Mesenchymal stem cell (in vitro differentiated cells and primary cell): ENCODE data around the gene FICD.
"Not testable (repeated sequence)": the region's sequence is repeated elsewhere in the genome, so short reads cannot be mapped to it uniquely, and the experiment has no call there.

Experiments
- DNase-seq: peaks from one replicate; pipeline ENCODE4 v3.0.0-alpha.2; 2013
- H2AFZ ChIP-seq: one replicate; pipeline ENCODE4 v1.6.1; 2013; ENCODE audit warnings: low read depth, mild to moderate bottlenecking, control low read depth, inconsistent platforms, low read length, moderate library complexity
- H2AK5ac ChIP-seq: 2 replicates; pipeline ENCODE4 v1.6.1; 2013; ENCODE audit warnings: low read length, moderate library complexity, mild to moderate bottlenecking, inconsistent platforms; ENCODE audit not compliant: severe bottlenecking
- H2BK120ac ChIP-seq: one replicate; pipeline ENCODE4 v1.6.1; 2013; ENCODE audit warnings: low read depth, mild to moderate bottlenecking, inconsistent platforms, low read length, moderate library complexity
- H2BK12ac ChIP-seq, 2 experiments: one replicate each; pipeline ENCODE4 v1.6.1; 2013; ENCODE audit warnings: inconsistent platforms in 2 of 2, low read length in 2 of 2, mild to moderate bottlenecking in 2 of 2, moderate library complexity in 2 of 2, control low read depth in 1 of 2
- H2BK15ac ChIP-seq: one replicate; pipeline ENCODE4 v1.6.1; 2013; ENCODE audit warnings: mild to moderate bottlenecking, low read depth, inconsistent platforms; ENCODE audit not compliant: poor library complexity, severe bottlenecking
- H2BK5ac ChIP-seq: 2 replicates; pipeline ENCODE4 v1.6.1; 2013; ENCODE audit warnings: low read depth, mild to moderate bottlenecking, low read length, control low read depth, inconsistent platforms; ENCODE audit not compliant: poor library complexity, severe bottlenecking
- H3K14ac ChIP-seq, 2 experiments: one replicate each; pipeline ENCODE4 v1.6.1; 2013; ENCODE audit warnings: inconsistent platforms in 2 of 2, low read length in 2 of 2, control low read depth in 1 of 2, mild to moderate bottlenecking in 1 of 2, moderate library complexity in 1 of 2
- H3K18ac ChIP-seq, 2 experiments: one replicate each; pipeline ENCODE4 v1.6.1; 2013; ENCODE audit warnings: inconsistent platforms in 2 of 2, low read length in 2 of 2, control low read depth in 1 of 2, low read depth in 1 of 2, mild to moderate bottlenecking in 1 of 2
- H3K23ac ChIP-seq, 2 experiments: one replicate each; pipeline ENCODE4 v1.6.1; 2013; ENCODE audit warnings: inconsistent platforms in 2 of 2, low read length in 2 of 2, mild to moderate bottlenecking in 2 of 2, moderate library complexity in 2 of 2, control low read depth in 1 of 2
- H3K27ac ChIP-seq: 2 replicates; pipeline ENCODE4 v1.5.1; 2013; ENCODE audit warnings: mild to moderate bottlenecking, moderate library complexity, low read length, control low read depth, inconsistent platforms; ENCODE audit not compliant: poor library complexity, severe bottlenecking
- H3K27me3 ChIP-seq, 2 experiments: 2 replicates each; pipeline versions ENCODE4 v1.6.1 to v1.7.0; 2013; ENCODE audit warnings: low read length in 2 of 2, mild to moderate bottlenecking in 2 of 2, moderate library complexity in 2 of 2, control low read depth in 1 of 2, inconsistent platforms in 1 of 2; ENCODE audit not compliant: control insufficient read depth in 1 of 2, insufficient read depth in 1 of 2
- H3K36me3 ChIP-seq, 2 experiments: 2 replicates each; pipeline versions ENCODE4 v1.6.1 to v1.7.0; 2013; ENCODE audit warnings: low read length in 2 of 2, control low read depth in 1 of 2, inconsistent platforms in 1 of 2, low read depth in 1 of 2, mild to moderate bottlenecking in 1 of 2; ENCODE audit not compliant: insufficient read depth in 2 of 2, control insufficient read depth in 1 of 2
- H3K4ac ChIP-seq, 2 experiments: one replicate each; pipeline ENCODE4 v1.6.1; 2013; ENCODE audit warnings: inconsistent platforms in 2 of 2, low read length in 2 of 2, mild to moderate bottlenecking in 2 of 2, moderate library complexity in 2 of 2, control low read depth in 1 of 2, low read depth in 1 of 2
- H3K4me1 ChIP-seq: 2 replicates; pipeline ENCODE4 v1.6.1; 2013; ENCODE audit warnings: low read depth, low read length, control low read depth; ENCODE audit not compliant: control insufficient read depth, insufficient read depth
- H3K4me2 ChIP-seq: 2 replicates; pipeline ENCODE4 v1.6.1; 2013; ENCODE audit warnings: low read length, mild to moderate bottlenecking, inconsistent platforms; ENCODE audit not compliant: poor library complexity, severe bottlenecking
- H3K4me3 ChIP-seq, 2 experiments: 2 replicates each; pipeline versions ENCODE4 v1.5.1 to v1.7.0; 2013; ENCODE audit warnings: low read length in 2 of 2, mild to moderate bottlenecking in 2 of 2, control low read depth in 1 of 2, low read depth in 1 of 2; ENCODE audit not compliant: insufficient read depth in 1 of 2
- H3K79me1 ChIP-seq: replicated peaks from 2 replicates; pipeline ENCODE4 v1.6.1; 2013; ENCODE audit warnings: mild to moderate bottlenecking, control low read depth, low read length, inconsistent platforms; ENCODE audit not compliant: poor library complexity, severe bottlenecking
- H3K9ac ChIP-seq: 2 replicates; pipeline ENCODE4 v1.7.0; 2013; ENCODE audit warnings: mild to moderate bottlenecking, low read length, moderate library complexity
- H3K9me3 ChIP-seq: 2 replicates; pipeline ENCODE4 v1.7.0; 2013; ENCODE audit warnings: mild to moderate bottlenecking, low read length; ENCODE audit not compliant: control insufficient read depth
- H4K8ac ChIP-seq: one replicate; pipeline ENCODE4 v1.6.1; 2013; ENCODE audit warnings: inconsistent platforms, mild to moderate bottlenecking, low read length, moderate library complexity
- H4K91ac ChIP-seq: one replicate; pipeline ENCODE4 v1.6.1; 2013; ENCODE audit warnings: mild to moderate bottlenecking, low read length, inconsistent platforms
- WGBS: methylation state at CpG from one replicate; pipeline ENCODE4 v1.1.7; 2013; ENCODE audit warnings: mixed read lengths; 5-methylcytosine and 5-hydroxymethylcytosine counted together

FICD gene

DNA sequence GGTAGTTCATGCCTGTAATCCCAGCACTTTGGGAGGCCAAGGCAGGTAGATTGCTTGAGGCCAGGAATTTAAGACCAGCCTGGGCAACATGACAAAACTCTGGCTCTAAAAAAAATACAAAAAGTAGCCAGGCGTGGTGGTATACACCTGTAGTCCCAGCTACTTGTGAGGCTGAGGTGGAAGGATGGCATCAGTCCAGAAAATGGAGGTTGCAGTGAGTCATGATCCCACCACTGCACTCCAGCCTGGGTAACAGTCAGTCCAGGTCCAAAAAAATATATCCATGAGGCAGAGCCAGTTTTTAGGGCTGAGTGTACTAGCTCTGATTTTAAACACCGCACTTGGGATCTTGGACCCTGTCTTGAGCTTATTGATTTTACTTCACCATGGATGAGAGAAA, 30.6 kb upstream of the FICD start:
- Histone ChIP-seq H3K27me3 (peaks cover 0 to 15% of the 10 kb centered on the region in 2 experiments), H3K4me1 (peaks cover 8% of the 10 kb centered on the region), H3K18ac (no peak overlapping the region), H2BK120ac (no peak overlapping the region), H3K14ac (no peak overlapping the region), H3K9ac (no peak overlapping the region), H4K8ac (no peak overlapping the region), H4K91ac (no peak overlapping the region), H3K4ac (no peak overlapping the region), H2BK12ac (no peak overlapping the region), H2BK5ac (no peak overlapping the region), H3K36me3 (no peaks in the 10 kb centered on the region), H3K4me2 (no peak overlapping the region), H2AFZ (no peak overlapping the region), H3K23ac (no peak overlapping the region), H2AK5ac (no peak overlapping the region), H3K27ac (no peak overlapping the region), H3K79me1 (no peaks in the 10 kb centered on the region), H2BK15ac (no peak overlapping the region), H3K4me3 (no peak overlapping the region), H3K9me3 (peaks cover 6% of the 10 kb centered on the region)
- WGBS = 66% methylated on average over 2 of the region's 2 CpGs
- DNase-seq = no peak

DNA sequence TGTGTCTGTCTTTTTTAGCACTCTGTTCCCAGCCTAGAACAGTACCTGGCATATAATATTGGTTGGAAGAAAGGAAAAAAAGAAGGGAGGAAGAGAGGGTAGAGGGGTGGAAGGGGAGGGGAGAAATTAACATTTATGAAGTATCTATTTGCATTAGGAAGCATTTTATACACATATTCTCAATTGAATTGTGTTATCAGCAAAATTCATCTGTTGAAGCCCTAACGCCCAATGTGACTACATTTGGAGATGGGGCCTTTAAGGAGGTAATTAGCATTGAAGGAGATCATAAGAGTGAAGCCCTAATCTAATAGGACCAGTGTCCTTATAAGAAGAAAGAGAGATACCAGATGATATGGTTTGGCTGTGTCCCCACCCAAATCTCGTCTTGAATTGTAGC, 30.2 kb upstream of the FICD start:
- Histone ChIP-seq H4K91ac (no peak overlapping the region), H3K9me3 (peaks cover 6% of the 10 kb centered on the region), H3K4me1 (peaks cover 8% of the 10 kb centered on the region), H4K8ac (no peak overlapping the region), H3K9ac (no peak overlapping the region), H3K4me2 (no peak overlapping the region), H3K79me1 (no peaks in the 10 kb centered on the region), H3K36me3 (no peaks in the 10 kb centered on the region), H3K14ac (no peak overlapping the region), H3K27me3 (peaks cover 0 to 11% of the 10 kb centered on the region in 2 experiments), H3K23ac (no peak overlapping the region), H3K4ac (no peak overlapping the region), H2BK15ac (no peak overlapping the region), H2AK5ac (no peak overlapping the region), H2BK120ac (no peak overlapping the region), H3K18ac (no peak overlapping the region), H3K27ac (no peak overlapping the region), H2BK5ac (no peak overlapping the region), H3K4me3 (no peak overlapping the region), H2BK12ac (no peak overlapping the region), H2AFZ (no peak overlapping the region)
- 86% methylated on average over 2 of the region's 2 CpGs for WGBS
- DNase-seq = no peak

DNA sequence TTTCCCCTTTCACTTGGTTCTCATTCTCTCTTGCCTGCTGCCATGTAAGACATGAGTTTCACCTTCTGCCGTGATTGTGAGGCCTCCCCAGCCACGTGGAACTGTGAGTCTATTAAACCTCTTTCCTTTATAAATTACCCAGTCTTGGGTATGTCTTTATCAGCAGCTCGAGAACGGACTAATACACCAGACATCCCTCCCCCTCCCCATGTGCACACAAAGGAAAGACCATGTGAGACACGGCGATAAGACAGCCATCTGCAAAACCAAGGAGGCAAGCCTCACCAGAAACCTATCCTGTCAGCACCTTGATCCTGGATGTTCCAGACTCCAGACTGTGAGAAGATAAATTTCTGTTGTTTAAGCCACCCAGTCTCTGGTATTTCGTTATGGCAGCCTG, 29.7 kb upstream of the FICD start:
- not testable (repeated sequence) for H3K9me3 ChIP-seq, H2BK15ac ChIP-seq, DNase-seq, H3K27me3 ChIP-seq, H3K79me1 ChIP-seq, H3K18ac ChIP-seq, H3K9ac ChIP-seq, H2BK120ac ChIP-seq, H3K14ac ChIP-seq, H3K4me2 ChIP-seq, H2AFZ ChIP-seq, H3K36me3 ChIP-seq, H4K91ac ChIP-seq, H2AK5ac ChIP-seq, H4K8ac ChIP-seq, H2BK12ac ChIP-seq, H3K4me1 ChIP-seq, H3K4ac ChIP-seq, H3K27ac ChIP-seq, H3K4me3 ChIP-seq, H3K23ac ChIP-seq, H2BK5ac ChIP-seq
- WGBS = 77% methylated on average over 7 of the region's 7 CpGs

DNA sequence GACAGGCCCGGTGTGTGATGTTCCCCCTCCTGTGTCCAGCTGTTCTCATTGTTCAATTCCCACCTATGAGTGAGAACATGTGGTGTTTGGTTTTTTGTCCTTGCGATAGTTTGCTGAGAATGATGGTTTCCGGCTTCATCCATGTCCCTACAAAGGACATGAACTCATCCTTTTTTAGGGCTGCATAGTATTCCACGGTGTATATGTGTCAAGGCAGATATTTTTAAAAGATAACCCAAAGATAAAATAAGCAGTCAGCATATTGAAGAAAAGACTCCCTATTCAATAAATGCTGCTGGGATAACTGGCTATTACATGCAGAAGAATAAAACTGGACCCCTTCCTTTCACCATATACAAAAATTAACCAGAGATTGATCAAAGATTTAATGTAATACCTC, 28.0 kb upstream of the FICD start:
- not testable (repeated sequence) for H3K27me3 ChIP-seq, H2AK5ac ChIP-seq, H3K36me3 ChIP-seq, H3K9me3 ChIP-seq, DNase-seq, H3K4me2 ChIP-seq, H3K23ac ChIP-seq, H3K79me1 ChIP-seq, H4K91ac ChIP-seq, H3K4me1 ChIP-seq, H3K4me3 ChIP-seq, H2BK120ac ChIP-seq, H2BK15ac ChIP-seq, H3K14ac ChIP-seq, H3K18ac ChIP-seq, H4K8ac ChIP-seq, H2BK12ac ChIP-seq, H2BK5ac ChIP-seq, H3K4ac ChIP-seq, H3K9ac ChIP-seq, H2AFZ ChIP-seq, H3K27ac ChIP-seq
- WGBS = no CpG with 5 or more reads among the region's 4 CpGs
